ENCODE data around the gene ASAP3. TPM values are rescaled to one million over a fixed set of nuclear protein-coding genes. Genes with fewer than 3 reads are reported as not detected.

The ASAP3 gene
- total and polyA plus RNA-seq, 9 of the 15 experiments (the other 6 are each of a cell fraction or from before 2014, with no cell fraction given) = 1.7 to 31.2 (median 17.4) TPM

DNA sequence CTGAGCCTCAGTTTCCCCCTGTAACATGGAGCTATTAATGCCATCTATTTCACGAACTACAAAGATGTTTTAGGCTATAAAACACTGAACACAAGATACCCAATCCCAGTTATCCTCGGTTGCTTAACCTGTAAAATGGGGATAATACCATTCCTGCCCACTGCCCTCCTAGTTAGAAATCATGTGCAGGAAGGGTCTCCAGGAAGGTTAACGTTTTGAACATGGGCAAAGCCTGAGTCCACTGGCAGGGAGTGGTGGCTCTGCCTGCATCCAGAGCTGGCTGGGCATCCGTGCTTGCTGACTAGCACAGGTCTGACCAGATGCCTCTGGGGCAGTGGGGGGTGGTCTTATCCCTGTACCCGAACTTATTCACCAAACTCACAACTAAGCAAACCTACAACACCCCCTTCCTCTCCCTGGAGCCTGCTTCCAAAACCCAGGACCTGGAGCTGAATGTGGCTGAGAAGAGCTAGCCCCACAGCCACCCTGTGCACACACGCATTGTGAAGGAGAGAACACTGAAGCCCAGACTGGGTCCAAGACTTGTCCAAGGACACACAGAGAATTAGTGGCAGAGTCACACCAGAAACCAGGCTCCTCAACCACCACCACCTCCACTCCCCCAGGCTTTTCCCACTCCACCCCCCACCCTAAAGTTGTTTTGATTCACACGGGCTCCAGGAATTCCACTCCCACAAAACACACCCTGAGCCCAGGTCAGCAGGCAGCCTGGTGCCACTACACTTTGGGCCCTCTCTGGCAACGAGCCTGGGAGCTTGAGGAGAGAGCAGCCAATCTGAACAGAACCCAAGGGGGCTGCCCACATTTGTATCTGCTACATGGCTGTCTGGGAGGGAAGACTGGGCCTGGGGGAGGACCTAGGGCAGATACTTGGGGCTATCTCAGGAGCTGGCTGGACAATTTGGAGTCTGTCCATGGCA lies 45.4 kb upstream of the ASAP3 start (continued):
- TF ChIP-seq, protein P1, sequence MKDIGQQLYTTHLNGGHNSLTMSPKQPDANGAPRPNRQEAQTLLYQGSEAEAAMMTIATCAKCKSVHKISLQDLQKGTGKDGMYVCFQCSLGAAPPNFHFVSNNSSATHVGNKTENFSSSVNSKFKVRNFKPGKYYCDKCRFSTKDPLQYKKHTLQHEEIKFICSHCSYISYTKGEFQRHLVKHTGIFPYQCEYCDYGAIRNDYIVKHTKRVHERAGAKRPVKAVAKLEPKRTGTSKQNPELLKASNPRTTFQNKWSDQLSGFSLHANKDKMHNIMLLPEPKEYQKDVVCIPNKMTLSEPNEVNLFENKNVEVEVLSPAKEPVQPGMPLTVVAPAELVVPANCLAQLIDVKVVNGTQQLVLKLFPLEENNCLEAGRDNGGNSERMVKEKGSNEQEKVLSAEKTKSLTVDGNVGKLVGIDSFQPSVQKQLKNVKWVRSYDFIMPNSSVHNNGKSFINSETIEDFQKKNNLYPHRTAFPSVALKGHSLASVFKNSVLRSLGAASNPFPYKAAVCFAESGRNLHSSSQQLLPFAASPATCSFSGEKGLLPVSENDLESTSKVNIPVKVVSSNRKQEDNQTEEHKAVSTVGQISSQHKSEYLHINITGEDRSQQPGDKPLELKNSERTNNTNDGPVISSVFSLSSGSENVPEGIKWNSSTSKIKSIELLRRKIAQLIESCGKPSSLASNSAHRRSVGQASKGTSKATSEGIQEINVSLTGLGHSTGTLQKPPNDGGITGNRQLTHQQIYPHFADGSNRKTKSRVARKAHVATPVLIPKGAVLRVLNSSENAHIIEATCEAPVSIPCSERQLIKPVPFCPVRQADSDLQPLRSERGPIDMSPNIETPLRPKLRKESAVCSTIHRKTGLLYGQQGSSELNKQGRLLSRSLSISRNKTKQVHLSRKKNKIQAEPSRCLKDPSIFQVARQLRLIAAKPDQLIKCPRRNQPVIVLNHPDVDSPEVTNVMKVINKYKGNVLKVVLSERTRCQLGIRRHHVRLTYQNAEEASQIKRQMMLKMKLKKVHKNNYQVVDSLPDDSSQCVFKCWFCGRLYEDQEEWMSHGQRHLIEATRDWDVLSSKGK (CRISPR knock-in tag; IDR thresholded peaks at IDR 0.05) = no peak
- TF ChIP-seq SNRNP70 (optimal IDR thresholded peaks at IDR 0.05; ENCODE audit: low read depth, low read length) (peak; percentile 50), SMARCA5 (IDR thresholded peaks at IDR 0.05) (0 out of 2 replicates have a peak, but pooled peaks have one; percentile 60), TEAD1 (CRISPR knock-in tag; IDR thresholded peaks at IDR 0.05) (peak in 1 of 2 experiments; percentile 8; a peak in 1 of 4 replicates), LCOR (CRISPR knock-in tag; IDR thresholded peaks at IDR 0.05) (0 out of 2 replicates have a peak, but pooled peaks have one; percentile 37)
